OCI-LY7 (cell line): Measurements from ENCODE around the gene CASZ1. TPM values are rescaled to one million over a fixed set of nuclear protein-coding genes. Genes with fewer than 3 reads are reported as not detected.

Experiments used
- BruUV-seq: library from RNA; stranded (reverse); fragments of 400-500 nt; replicated peaks from 2 replicates; lab custom pipeline; 2021; lab: Mats Ljungman, UMichigan
- CTCF ChIA-PET: fragments of 300-600 bp; sonication (Branson Sonifier 250); formaldehyde crosslinking; loops from one replicate; lab custom pipeline; 2022; ENCODE audit warnings: antibody characterized with exemption; ENCODE audit not compliant: unreplicated experiment; lab: Charles Lee
- POLR2A ChIA-PET: fragments of 300-600 bp; sonication (Branson Sonifier 250); formaldehyde crosslinking; loops from one replicate; lab custom pipeline; 2022; ENCODE audit warnings: antibody characterized with exemption; lab: Charles Lee
- DNase-seq: peaks from one replicate; pipeline ENCODE4 v3.0.0-alpha.2; 2015; ENCODE audit warnings: low spot score
- H2AFZ ChIP-seq: fragments of 200-600 bp; sonication (generic), shearing (Covaris generic); 2 replicates; pipeline ENCODE4 v1.6.1; 2014; ENCODE audit warnings: mild to moderate bottlenecking, antibody characterized with exemption, low read length, moderate library complexity
- H3K27ac ChIP-seq: fragments of 200-600 bp; sonication (generic); 2 replicates; pipeline ENCODE4 v1.5.1; 2014; ENCODE audit warnings: mixed run types, low read depth, mild to moderate bottlenecking, moderate library complexity, low read length, inconsistent platforms; ENCODE audit not compliant: poor library complexity, severe bottlenecking
- H3K36me3 ChIP-seq: fragments of 200-600 bp; sonication (generic); 2 replicates; pipeline ENCODE4 v1.6.1; 2014; ENCODE audit warnings: mild to moderate bottlenecking, antibody characterized with exemption, low read length, moderate library complexity, mixed read lengths; ENCODE audit not compliant: insufficient read depth
- H3K4me1 ChIP-seq: fragments of 200-600 bp; sonication (generic); 2 replicates; pipeline ENCODE4 v1.5.1; 2014; ENCODE audit warnings: mild to moderate bottlenecking, low read length; ENCODE audit not compliant: insufficient read depth, poor library complexity, severe bottlenecking
- H3K4me2 ChIP-seq: fragments of 200-600 bp; sonication (generic); 2 replicates; pipeline ENCODE4 v1.6.1; 2014; ENCODE audit warnings: mild to moderate bottlenecking, low read length
- H3K4me3 ChIP-seq: fragments of 200-600 bp; sonication (generic); 2 replicates; pipeline ENCODE4 v1.5.1; 2014; ENCODE audit warnings: mild to moderate bottlenecking, low read depth, low read length; ENCODE audit not compliant: poor library complexity, severe bottlenecking
- H3K79me2 ChIP-seq: fragments of 200-600 bp; sonication (generic); 2 replicates; pipeline ENCODE4 v1.6.1; 2016; ENCODE audit warnings: low read depth, mild to moderate bottlenecking, low read length, moderate library complexity, mixed read lengths; ENCODE audit not compliant: insufficient read depth
- H3K9me2 ChIP-seq: fragments of 200-600 bp; sonication (generic); 2 replicates; pipeline ENCODE4 v1.6.1; 2016; ENCODE audit warnings: mild to moderate bottlenecking, low read length, mixed read lengths; ENCODE audit not compliant: insufficient read depth
- H3K9me3 ChIP-seq: fragments of 200-600 bp; sonication (generic); 2 replicates; pipeline ENCODE4 v1.6.1; 2014; ENCODE audit warnings: mild to moderate bottlenecking, mixed run types, low read length, mixed read lengths
- H4K20me1 ChIP-seq: fragments of 200-600 bp; sonication (generic); 2 replicates; pipeline ENCODE4 v1.6.1; 2014; ENCODE audit warnings: mild to moderate bottlenecking, antibody characterized with exemption, low read length, moderate library complexity, mixed read lengths; ENCODE audit not compliant: insufficient read depth
- EZH2phosphoT487 ChIP-seq: fragments of 200-600 bp; sonication (generic); IDR thresholded peaks from 2 replicates; pipeline ENCODE4 v1.6.1; 2018; ENCODE audit warnings: low read depth, borderline replicate concordance, mild to moderate bottlenecking, mixed run types, antibody characterized with exemption, low read length, moderate library complexity, mixed read lengths
- intact Hi-C: fragments of 100-400 bp; cut with micrococcal nuclease; formaldehyde crosslinking; loops from one replicate; pipeline ENCODE4 v1.10.0; 2022; ENCODE audit not compliant: unreplicated experiment
- total RNA-seq, 2 experiments: library from RNA; depleted of rRNA in 1 of 2; stranded (reverse); fragments of >200 nt in 1 of 2; shearing (Covaris generic) in 1 of 2; gene quantifications; 2 replicates each; pipeline ENCODE4 v1.2.3, GENCODE V29; 2014 to 2022
- TF ChIP-seq, protein P1 (sequence below): fragments of 200-600 bp; sonication (generic); conservative IDR thresholded peaks from 2 replicates; pipeline ENCODE4 v1.5.1; 2014; ENCODE audit warnings: mild to moderate bottlenecking, antibody characterized with exemption, low read length, moderate library complexity, mixed read lengths

Gene CASZ1
- total RNA-seq, 2 experiments from 2014 or later, result 3.3 to 3.9 TPM

- POLR2A ChIA-PET, result no interaction called here
- intact Hi-C loops, result no loop called here
- H3K4me3 ChIP-seq, result no peak overlapping the region
- CTCF ChIA-PET, result no interaction called here
- no peak overlapping the region for H3K4me2 ChIP-seq
- H3K9me3 ChIP-seq, result no peaks in the 10 kb centered on the region
- TF ChIP-seq, protein P1, sequence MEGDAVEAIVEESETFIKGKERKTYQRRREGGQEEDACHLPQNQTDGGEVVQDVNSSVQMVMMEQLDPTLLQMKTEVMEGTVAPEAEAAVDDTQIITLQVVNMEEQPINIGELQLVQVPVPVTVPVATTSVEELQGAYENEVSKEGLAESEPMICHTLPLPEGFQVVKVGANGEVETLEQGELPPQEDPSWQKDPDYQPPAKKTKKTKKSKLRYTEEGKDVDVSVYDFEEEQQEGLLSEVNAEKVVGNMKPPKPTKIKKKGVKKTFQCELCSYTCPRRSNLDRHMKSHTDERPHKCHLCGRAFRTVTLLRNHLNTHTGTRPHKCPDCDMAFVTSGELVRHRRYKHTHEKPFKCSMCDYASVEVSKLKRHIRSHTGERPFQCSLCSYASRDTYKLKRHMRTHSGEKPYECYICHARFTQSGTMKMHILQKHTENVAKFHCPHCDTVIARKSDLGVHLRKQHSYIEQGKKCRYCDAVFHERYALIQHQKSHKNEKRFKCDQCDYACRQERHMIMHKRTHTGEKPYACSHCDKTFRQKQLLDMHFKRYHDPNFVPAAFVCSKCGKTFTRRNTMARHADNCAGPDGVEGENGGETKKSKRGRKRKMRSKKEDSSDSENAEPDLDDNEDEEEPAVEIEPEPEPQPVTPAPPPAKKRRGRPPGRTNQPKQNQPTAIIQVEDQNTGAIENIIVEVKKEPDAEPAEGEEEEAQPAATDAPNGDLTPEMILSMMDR, result no peak
- no peak for TF ChIP-seq EZH2phosphoT487
- H2AFZ ChIP-seq, result no peak overlapping the region
- H3K27ac ChIP-seq, result no peak overlapping the region
- no peaks in the 10 kb centered on the region for H4K20me1 ChIP-seq
- BruUV-seq, result no TSS peak
- DNase-seq, result no peak
- H3K36me3 ChIP-seq, result no peaks in the 10 kb centered on the region
- no peaks in the 10 kb centered on the region for H3K4me1 ChIP-seq
- H3K79me2 ChIP-seq, result no peaks in the 10 kb centered on the region
- H3K9me2 ChIP-seq, result no peaks in the 10 kb centered on the region
Measured at GRCh38 chr1:10773376-10773775, 23.1 kb downstream of the CASZ1 start.

DNA sequence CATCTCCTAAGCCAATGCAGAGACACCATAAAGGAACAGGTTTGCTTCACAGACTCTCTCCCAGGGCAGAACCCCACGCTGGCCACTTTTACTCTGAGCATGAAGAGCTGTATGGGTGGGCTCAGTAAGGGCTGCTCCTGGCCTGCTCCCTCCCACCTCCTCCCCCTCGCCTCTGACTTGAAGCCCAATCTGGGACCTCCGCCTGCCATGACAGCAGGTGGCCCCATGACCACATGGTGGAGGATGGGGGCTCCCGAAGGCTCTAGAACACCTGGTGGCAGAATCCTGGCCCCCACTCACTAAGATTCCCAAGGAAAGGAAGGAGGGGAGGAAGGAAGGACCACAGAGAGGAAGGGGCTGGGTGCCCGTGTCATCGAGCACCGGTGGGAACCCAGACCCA is 23.7 kb downstream of the CASZ1 start:
- Histone ChIP-seq H3K4me2 (no peak overlapping the region), H3K27ac (no peak overlapping the region), H3K9me3 (no peaks in the 10 kb centered on the region), H3K4me1 (no peaks in the 10 kb centered on the region), H2AFZ (no peak overlapping the region), H3K79me2 (no peaks in the 10 kb centered on the region), H3K36me3 (no peaks in the 10 kb centered on the region), H4K20me1 (no peaks in the 10 kb centered on the region), H3K4me3 (no peak overlapping the region), H3K9me2 (no peaks in the 10 kb centered on the region)
- TF ChIP-seq, protein P1, result no peak
- TF ChIP-seq EZH2phosphoT487, result no peak
- intact Hi-C loops, result no loop called here
- DNase-seq, result no peak
- POLR2A ChIA-PET, result no interaction called here
- no TSS peak for BruUV-seq
- CTCF ChIA-PET, result no interaction called here

GRCh38 chr1:10771789-10772188 is 24.7 kb downstream of the CASZ1 start:
- TF ChIP-seq EZH2phosphoT487, result no peak
- TF ChIP-seq, protein P1, result no peak
- BruUV-seq, result no TSS peak
- no peak for DNase-seq
- intact Hi-C loops, result no loop called here
- Histone ChIP-seq H3K9me2 (no peaks in the 10 kb centered on the region), H4K20me1 (no peaks in the 10 kb centered on the region), H3K4me1 (no peaks in the 10 kb centered on the region), H3K4me3 (no peak overlapping the region), H3K27ac (no peak overlapping the region), H2AFZ (no peak overlapping the region), H3K79me2 (no peaks in the 10 kb centered on the region), H3K36me3 (no peaks in the 10 kb centered on the region), H3K4me2 (no peak overlapping the region), H3K9me3 (no peaks in the 10 kb centered on the region)
- ChIA-PET CTCF (interaction anchor here (0.6 kb wide), 1 partner anchor 248 kb away, joined by 3 read pairs; no protein-coding TSS in a partner anchor), POLR2A (no interaction called here)
